ENCODE data around the gene C2orf76. TPM values are rescaled to one million over a fixed set of nuclear protein-coding genes. Genes with fewer than 3 reads are reported as not detected.

C2orf76 gene
- total RNA-seq, 2 experiments from 2014 or later, result 6.9 to 7.1 TPM

GRCh38 chr2:119339562-119339923 is 27.1 kb downstream of the C2orf76 start:
- Mint-ChIP-seq H3K4me3 (no peak overlapping the region), H3K9me3 (no peaks in the 10 kb centered on the region), H3K36me3 (ENCODE audit: low read depth) (no peaks in the 10 kb centered on the region), H3K4me1 (peaks cover 13% of the 10 kb centered on the region), H3K27me3 (no peaks in the 10 kb centered on the region), H3K27ac (no peak overlapping the region)
- no peak for DNase-seq
- ChIA-PET POLR2A (interaction anchor here (2.7 kb wide), 1 partner anchor 27 kb away, joined by 21 read pairs; the partner anchor contains the start of genes C2orf76 and DBI), CTCF (interaction anchor here (0.6 to 0.7 kb wide), 2 partner anchors 21 to 26 kb away, joined by 4 read pairs; no protein-coding TSS in a partner anchor)

GRCh38 chr2:119338826-119339561 is 27.6 kb downstream of the C2orf76 start:
- POLR2A ChIA-PET, result interaction anchor here (2.7 kb wide), 1 partner anchor 28 kb away, joined by 21 read pairs; the partner anchor contains the start of genes C2orf76 and DBI
- H3K36me3 Mint-ChIP-seq (ENCODE audit: low read depth), result no peaks in the 10 kb centered on the region

GRCh38 chr2:119338272-119338671 is 28.4 kb downstream of the C2orf76 start:
- H3K4me1 Mint-ChIP-seq, result peaks cover 13% of the 10 kb centered on the region
- H3K9me3 Mint-ChIP-seq, result no peaks in the 10 kb centered on the region
- H3K36me3 Mint-ChIP-seq (ENCODE audit: low read depth), result no peaks in the 10 kb centered on the region
- no peaks in the 10 kb centered on the region for H3K27me3 Mint-ChIP-seq
- POLR2A ChIA-PET, result no interaction called here
- H3K4me3 Mint-ChIP-seq, result no peak overlapping the region
- no peak for DNase-seq
- H3K27ac Mint-ChIP-seq, result no peak overlapping the region
- CTCF ChIA-PET, result interaction anchor here (1.4 kb wide), 1 partner anchor 28 kb away, joined by 3 read pairs; the partner anchor contains the start of genes C2orf76 and DBI

More at GRCh38 chr2:119338826-119339561, 27.6 kb downstream of the C2orf76 start:
- H3K27me3 Mint-ChIP-seq, result no peaks in the 10 kb centered on the region
- peak; percentile 63 for DNase-seq
- no peak overlapping the region for H3K27ac Mint-ChIP-seq
- peaks cover 13% of the 10 kb centered on the region for H3K4me1 Mint-ChIP-seq
- CTCF ChIA-PET, result interaction anchor here (0.6 to 0.7 kb wide), 2 partner anchors 22 to 26 kb away, joined by 4 read pairs; no protein-coding TSS in a partner anchor
- no peaks in the 10 kb centered on the region for H3K9me3 Mint-ChIP-seq
- no peak overlapping the region for H3K4me3 Mint-ChIP-seq

DNA sequence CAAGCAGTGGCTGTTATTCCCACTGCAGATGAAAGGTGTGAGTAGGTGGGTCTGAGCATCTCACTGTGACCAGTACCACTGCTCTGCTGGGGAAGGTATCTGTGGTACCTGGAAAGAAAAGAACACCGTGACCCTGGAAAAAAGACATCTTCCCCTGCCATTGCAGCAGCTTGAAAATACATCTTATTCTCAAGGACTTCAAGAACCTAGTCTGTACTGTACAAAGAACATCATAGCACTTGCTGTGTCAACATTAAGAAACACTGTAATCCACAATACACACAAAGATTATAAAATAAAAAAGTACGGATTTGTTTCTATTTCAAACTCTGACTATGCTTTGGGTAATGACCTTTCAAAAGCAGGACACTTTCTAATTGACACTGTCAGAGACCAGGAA is 28.9 kb downstream of the C2orf76 start:
- CTCF ChIA-PET, result interaction anchor here (1.4 kb wide), 1 partner anchor 29 kb away, joined by 3 read pairs; the partner anchor contains the start of genes C2orf76 and DBI
- no peaks in the 10 kb centered on the region for H3K9me3 Mint-ChIP-seq
- no peaks in the 10 kb centered on the region for H3K36me3 Mint-ChIP-seq (ENCODE audit: low read depth)
- no peak overlapping the region for H3K4me3 Mint-ChIP-seq
- POLR2A ChIA-PET, result no interaction called here
- H3K27ac Mint-ChIP-seq, result no peak overlapping the region
- no peak for DNase-seq
- no peaks in the 10 kb centered on the region for H3K27me3 Mint-ChIP-seq
- peaks cover 13% of the 10 kb centered on the region for H3K4me1 Mint-ChIP-seq

GRCh38 chr2:119333833-119334232 is 32.8 kb downstream of the C2orf76 start:
- Mint-ChIP-seq H3K9me3 (no peaks in the 10 kb centered on the region), H3K36me3 (ENCODE audit: low read depth) (no peaks in the 10 kb centered on the region), H3K27ac (no peak overlapping the region), H3K4me3 (no peak overlapping the region), H3K27me3 (no peaks in the 10 kb centered on the region), H3K4me1 (peaks cover 8% of the 10 kb centered on the region)
- CTCF ChIA-PET, result no interaction called here
- no peak for DNase-seq
- POLR2A ChIA-PET, result no interaction called here

GRCh38 chr2:119333360-119333759 is 33.3 kb downstream of the C2orf76 start:
- POLR2A ChIA-PET, result no interaction called here
- CTCF ChIA-PET, result no interaction called here
- Mint-ChIP-seq H3K27me3 (no peaks in the 10 kb centered on the region), H3K4me3 (no peak overlapping the region), H3K4me1 (peaks cover 3% of the 10 kb centered on the region), H3K36me3 (ENCODE audit: low read depth) (no peaks in the 10 kb centered on the region), H3K27ac (no peak overlapping the region), H3K9me3 (no peaks in the 10 kb centered on the region)
- DNase-seq, result no peak

DNA sequence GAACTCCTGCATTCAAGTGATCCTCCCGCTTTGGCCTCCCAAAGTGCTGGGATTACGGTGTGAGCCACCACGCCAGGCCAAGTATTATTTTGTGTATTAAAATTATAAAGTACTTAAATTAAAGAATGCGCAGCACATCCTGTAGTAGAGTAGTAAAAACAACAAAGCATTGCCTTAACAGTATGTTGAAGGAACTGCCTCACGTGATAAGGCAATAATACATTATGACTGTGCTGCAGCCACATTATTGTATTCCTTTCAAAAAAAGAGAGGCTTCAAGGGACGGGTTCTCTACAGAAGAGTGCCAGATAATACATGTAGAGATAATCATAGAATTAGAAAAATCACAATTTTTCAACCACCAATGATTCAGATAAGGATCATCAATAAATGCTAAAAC is 33.7 kb downstream of the C2orf76 start:
- H3K4me1 Mint-ChIP-seq, result no peaks in the 10 kb centered on the region
- H3K36me3 Mint-ChIP-seq (ENCODE audit: low read depth), result no peaks in the 10 kb centered on the region
- no peak overlapping the region for H3K27ac Mint-ChIP-seq
- ChIA-PET POLR2A (no interaction called here), CTCF (interaction anchor here (0.6 kb wide), 1 partner anchor 309 kb away, joined by 5 read pairs; no protein-coding TSS in a partner anchor)
- H3K9me3 Mint-ChIP-seq, result no peaks in the 10 kb centered on the region
- H3K4me3 Mint-ChIP-seq, result no peak overlapping the region
- H3K27me3 Mint-ChIP-seq, result no peaks in the 10 kb centered on the region
- DNase-seq, result no peak

GRCh38 chr2:119327431-119327830 is 39.2 kb downstream of the C2orf76 start:
- no peaks in the 10 kb centered on the region for H3K27me3 Mint-ChIP-seq
- ChIA-PET POLR2A (no interaction called here), CTCF (interaction anchor here (1.1 kb wide), 1 partner anchor 9 kb away, joined by 4 read pairs; no protein-coding TSS in a partner anchor)
- no peaks in the 10 kb centered on the region for H3K4me1 Mint-ChIP-seq
- no peak for DNase-seq
- H3K36me3 Mint-ChIP-seq (ENCODE audit: low read depth), result no peaks in the 10 kb centered on the region
- H3K9me3 Mint-ChIP-seq, result no peaks in the 10 kb centered on the region
- no peak overlapping the region for H3K4me3 Mint-ChIP-seq
- no peak overlapping the region for H3K27ac Mint-ChIP-seq

GRCh38 chr2:119326938-119327337 is 39.7 kb downstream of the C2orf76 start:
- no peak overlapping the region for H3K27ac Mint-ChIP-seq
- DNase-seq, result no peak
- ChIA-PET POLR2A (no interaction called here), CTCF (interaction anchor here (0.6 to 1.1 kb wide), 2 partner anchors 8 to 1281 kb away, joined by 3 to 4 read pairs; no protein-coding TSS in a partner anchor)
- no peaks in the 10 kb centered on the region for H3K9me3 Mint-ChIP-seq
- no peaks in the 10 kb centered on the region for H3K4me1 Mint-ChIP-seq
- H3K27me3 Mint-ChIP-seq, result no peaks in the 10 kb centered on the region
- no peaks in the 10 kb centered on the region for H3K36me3 Mint-ChIP-seq (ENCODE audit: low read depth)
- no peak overlapping the region for H3K4me3 Mint-ChIP-seq

DNA sequence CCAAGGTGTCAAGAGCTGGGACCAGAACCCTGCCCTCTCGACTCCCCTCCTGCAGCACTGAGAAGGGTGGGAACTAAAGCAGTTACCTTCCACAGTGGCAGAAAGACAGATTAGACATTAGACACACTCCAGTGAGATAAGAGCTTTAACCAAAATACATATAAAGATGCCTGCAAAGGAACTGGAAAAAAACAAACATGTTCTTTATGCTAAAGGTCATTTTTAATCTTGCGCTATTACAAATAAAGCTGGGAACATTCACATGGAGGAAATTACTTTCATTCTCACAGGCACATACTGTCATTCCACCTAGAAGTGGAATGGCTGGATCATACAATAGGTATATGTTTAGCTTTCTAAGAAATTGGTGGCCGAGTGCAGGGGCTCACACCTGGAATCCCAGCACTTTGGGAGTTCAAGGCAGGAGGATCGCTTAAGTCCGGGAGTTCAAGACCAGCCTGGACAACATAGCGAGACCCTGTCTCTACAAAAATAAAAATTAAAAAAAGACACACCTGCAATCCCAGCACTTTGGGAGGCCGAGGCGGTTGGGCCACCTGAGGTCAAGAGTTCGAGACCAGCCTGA is 41.9 kb downstream of the C2orf76 start:
- H3K36me3 Mint-ChIP-seq (ENCODE audit: low read depth), result no peaks in the 10 kb centered on the region
- H3K4me1 Mint-ChIP-seq, result no peaks in the 10 kb centered on the region
- ChIA-PET POLR2A (no interaction called here), CTCF (no interaction called here)
- H3K27ac Mint-ChIP-seq, result no peak overlapping the region
- no peaks in the 10 kb centered on the region for H3K9me3 Mint-ChIP-seq
- no peaks in the 10 kb centered on the region for H3K27me3 Mint-ChIP-seq
- no peak for DNase-seq
- H3K4me3 Mint-ChIP-seq, result no peak overlapping the region

GRCh38 chr2:119323459-119323858 is 43.2 kb downstream of the C2orf76 start:
- POLR2A ChIA-PET, result no interaction called here
- no peak overlapping the region for H3K27ac Mint-ChIP-seq
- H3K4me1 Mint-ChIP-seq, result no peaks in the 10 kb centered on the region

DNA sequence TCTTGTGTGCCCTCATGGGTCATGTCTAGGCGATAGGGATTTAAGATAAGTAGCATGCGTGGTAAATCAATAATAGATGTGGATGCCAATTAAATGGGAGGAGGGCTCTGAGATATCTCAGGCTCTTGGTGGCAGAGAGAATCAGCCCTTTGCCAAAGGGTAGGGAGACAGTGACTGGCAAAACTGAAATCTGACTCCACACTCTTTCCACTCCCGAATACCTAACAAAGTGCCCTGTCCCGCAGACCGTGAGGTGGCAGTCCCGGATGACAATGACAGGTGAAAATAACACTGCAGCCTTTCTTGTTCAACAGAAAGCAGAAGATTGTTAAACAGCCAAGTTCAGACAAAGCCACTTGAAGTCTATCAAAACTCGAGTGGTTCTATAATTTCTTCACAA is 47.0 kb downstream of the C2orf76 start:
- Mint-ChIP-seq H3K27ac (no peak overlapping the region), H3K4me1 (no peaks in the 10 kb centered on the region), H3K9me3 (no peaks in the 10 kb centered on the region), H3K4me3 (no peak overlapping the region), H3K36me3 (ENCODE audit: low read depth) (no peaks in the 10 kb centered on the region), H3K27me3 (no peaks in the 10 kb centered on the region)
- DNase-seq, result no peak
- ChIA-PET POLR2A (no interaction called here), CTCF (interaction anchor here (1.1 kb wide), 1 partner anchor 8 kb away, joined by 4 read pairs; no protein-coding TSS in a partner anchor)

More at GRCh38 chr2:119323459-119323858, 43.2 kb downstream of the C2orf76 start:
- no peaks in the 10 kb centered on the region for H3K36me3 Mint-ChIP-seq (ENCODE audit: low read depth)
- no peaks in the 10 kb centered on the region for H3K27me3 Mint-ChIP-seq
- no peaks in the 10 kb centered on the region for H3K9me3 Mint-ChIP-seq
- no peak for DNase-seq
- CTCF ChIA-PET, result no interaction called here
- no peak overlapping the region for H3K4me3 Mint-ChIP-seq

DNA sequence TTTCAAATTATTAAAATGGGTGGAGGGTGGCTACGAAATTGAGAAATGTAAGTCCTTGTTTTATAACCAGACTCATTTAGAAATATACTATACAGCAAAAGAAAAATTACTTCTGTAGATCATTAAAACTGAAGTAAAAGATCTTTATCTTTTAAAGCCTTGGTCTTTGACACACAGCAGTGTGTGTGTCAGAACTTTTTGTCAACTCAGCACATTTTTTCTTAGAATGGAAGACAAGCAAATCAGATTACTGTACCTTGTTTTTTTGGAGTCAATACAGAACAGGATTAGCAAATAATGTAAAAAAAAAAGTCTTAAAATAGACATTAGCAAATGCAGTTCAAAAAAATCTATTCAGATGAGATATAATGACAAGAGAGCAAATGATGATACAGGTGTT is 49.1 kb downstream of the C2orf76 start:
- Mint-ChIP-seq H3K27ac (no peak overlapping the region), H3K27me3 (no peaks in the 10 kb centered on the region), H3K4me3 (no peak overlapping the region), H3K36me3 (ENCODE audit: low read depth) (no peaks in the 10 kb centered on the region), H3K9me3 (no peaks in the 10 kb centered on the region), H3K4me1 (no peaks in the 10 kb centered on the region)
- CTCF ChIA-PET, result no interaction called here
- POLR2A ChIA-PET, result no interaction called here
- DNase-seq, result no peak

Measured in activated CD4-positive, alpha-beta memory T cell treated with anti-CD3 and anti-CD28 coated beads, Interleukin-2, amount 10 ng/mL, durations not matched to agents 7 days and 5 days (primary cell).